HCT116 (cell line): ENCODE data around the gene BRS3. TPM values are rescaled to one million over a fixed set of nuclear protein-coding genes. Genes with fewer than 3 reads are reported as not detected.

Experiments used
- ATAC-seq: fragments of 200-7000 bp; cut with Tn5 transposase; 2 replicates; pipeline ENCODE4 v1.9.1; 2020; ENCODE audit warnings: mild to moderate bottlenecking, moderate library complexity
- BruUV-seq: library from RNA; stranded (reverse); fragments of 400-500 nt; replicated peaks from 2 replicates; lab custom pipeline; 2021; lab: Mats Ljungman, UMichigan
- CTCF ChIA-PET: fragments of 300-600 bp; sonication (Branson Sonifier 250); formaldehyde crosslinking; loops from one replicate; lab custom pipeline; 2021; ENCODE audit warnings: antibody characterized with exemption; lab: Charles Lee
- POLR2A ChIA-PET: fragments of 300-600, 350-600 bp; sonication (Branson Sonifier 250); formaldehyde crosslinking; loops from one replicate; lab custom pipeline; 2021; ENCODE audit warnings: antibody characterized with exemption; lab: Charles Lee
- RAD21 ChIA-PET, 2 experiments: fragments of 300-600 bp; sonication (Branson Sonifier 250); formaldehyde crosslinking; loops; one replicate each; lab custom pipeline; 2023; ENCODE audit warnings: low total read pairs in 2 of 2; ENCODE audit not compliant: uncharacterized antibody in 2 of 2, unreplicated experiment in 2 of 2, low non-redundant PET in 1 of 2; lab: Charles Lee
- DNase-seq: peaks from one replicate; pipeline ENCODE4 v3.0.0-alpha.2; 2010; ENCODE audit warnings: low read depth, low spot score
- H2AFZ ChIP-seq: fragments of 200-600 bp; shearing (Covaris generic), sonication (generic); 2 replicates; pipeline ENCODE4 v1.6.1; 2017; ENCODE audit warnings: low read depth, mixed run types, mixed read lengths, antibody characterized with exemption, low read length; ENCODE audit not compliant: poor library complexity, severe bottlenecking
- H3K27ac ChIP-seq: 2 replicates; pipeline ENCODE4 v1.5.1; 2012; ENCODE audit warnings: low read depth, low read length
- H3K27me3 ChIP-seq: fragments of 200-600 bp; sonication (generic); 2 replicates; pipeline ENCODE4 v1.6.1; 2016; ENCODE audit warnings: mixed run types, low read length, mixed read lengths; ENCODE audit not compliant: insufficient read depth
- H3K36me3 ChIP-seq, 2 experiments: fragments of 200-500 bp in 1 of 2; fragments of 200-600 bp in 1 of 2; sonication (Bioruptor generic) in 1 of 2; sonication (generic) in 1 of 2; 2 replicates each; pipeline versions ENCODE4 v1.5.1 to v1.6.1; 2014 to 2016; ENCODE audit warnings: low read length in 2 of 2, inconsistent platforms in 1 of 2, mixed read lengths in 1 of 2, mixed run types in 1 of 2; ENCODE audit not compliant: insufficient read depth in 2 of 2, control insufficient read depth in 1 of 2
- H3K4me1 ChIP-seq, 2 experiments: fragments of 200-600 bp in 1 of 2; sonication (generic) in 1 of 2; 2 replicates each; pipeline versions ENCODE4 v1.5.1 to v1.6.1; 2012 to 2017; ENCODE audit warnings: low read length in 2 of 2, inconsistent platforms in 1 of 2, mild to moderate bottlenecking in 1 of 2, mixed read lengths in 1 of 2, mixed run types in 1 of 2, moderate library complexity in 1 of 2; ENCODE audit not compliant: insufficient read depth in 2 of 2, control insufficient read depth in 1 of 2
- H3K4me2 ChIP-seq: fragments of 200-600 bp; sonication (generic); 2 replicates; pipeline ENCODE4 v1.6.1; 2017; ENCODE audit warnings: mixed run types, low read length, mixed read lengths
- H3K4me3 ChIP-seq, 2 experiments: fragments of 200-600 bp in 1 of 2; sonication (generic) in 1 of 2; replicated peaks in 1 of 2; 2 replicates each; pipeline ENCODE4 v1.5.1; 2011 to 2016; ENCODE audit warnings: low read length in 2 of 2, control low read depth in 1 of 2, low read depth in 1 of 2, mild to moderate bottlenecking in 1 of 2, mixed read lengths in 1 of 2, mixed run types in 1 of 2
- H3K79me2 ChIP-seq: fragments of 200-600 bp; sonication (generic); 2 replicates; pipeline ENCODE4 v1.6.1; 2017; ENCODE audit warnings: mild to moderate bottlenecking, mixed run types, low read length, moderate library complexity, mixed read lengths; ENCODE audit not compliant: insufficient read depth
- H3K9ac ChIP-seq: fragments of 200-600 bp; sonication (generic); 2 replicates; pipeline ENCODE4 v1.6.1; 2016; ENCODE audit warnings: low read length, mixed read lengths
- H3K9me2 ChIP-seq: fragments of 200-600 bp; sonication (generic), shearing (Covaris generic); 2 replicates; pipeline ENCODE4 v1.6.1; 2017; ENCODE audit warnings: mixed run types, mild to moderate bottlenecking, moderate library complexity; ENCODE audit not compliant: insufficient read depth
- H3K9me3 ChIP-seq, 2 experiments: fragments of 200-500 bp in 1 of 2; fragments of 200-600 bp in 1 of 2; sonication (Bioruptor generic) in 1 of 2; sonication (generic) in 1 of 2; 2 replicates each; pipeline ENCODE4 v1.6.1; 2014 to 2017; ENCODE audit warnings: low read length in 2 of 2, mixed read lengths in 2 of 2, inconsistent platforms in 1 of 2, low read depth in 1 of 2, mild to moderate bottlenecking in 1 of 2, mixed run types in 1 of 2, moderate library complexity in 1 of 2; ENCODE audit not compliant: control insufficient read depth in 1 of 2, insufficient read depth in 1 of 2
- H4K20me1 ChIP-seq: fragments of 200-600 bp; sonication (generic), shearing (Covaris generic); 2 replicates; pipeline ENCODE4 v1.6.1; 2017; ENCODE audit warnings: mixed run types, mild to moderate bottlenecking, moderate library complexity; ENCODE audit not compliant: insufficient read depth
- ATF3 ChIP-seq: IDR thresholded peaks from 2 replicates; pipeline ENCODE4 v1.6.1; 2012
- CBX3 ChIP-seq: IDR thresholded peaks from 2 replicates; pipeline ENCODE4 v1.6.1; 2012; ENCODE audit warnings: low read depth
- CTCF ChIP-seq, 3 experiments: fragments of 200-600 bp in 1 of 3; sonication (generic) in 1 of 3; IDR thresholded peaks in 2 of 3; conservative IDR thresholded peaks in 1 of 3; 2 replicates each; pipeline ENCODE4 v1.5.1; 2012 to 2017; ENCODE audit warnings: low read depth in 2 of 3, low read length in 2 of 3, antibody characterized with exemption in 1 of 3, borderline replicate concordance in 1 of 3, control low read depth in 1 of 3, mild to moderate bottlenecking in 1 of 3, mixed read lengths in 1 of 3, mixed run types in 1 of 3, moderate library complexity in 1 of 3; ENCODE audit not compliant: insufficient read depth in 1 of 3
- EGR1 ChIP-seq: IDR thresholded peaks from 2 replicates; pipeline ENCODE4 v1.6.1; 2012; ENCODE audit warnings: low read depth
- ELF1 ChIP-seq: IDR thresholded peaks from 2 replicates; pipeline ENCODE4 v1.6.1; 2012; ENCODE audit warnings: low read depth, borderline replicate concordance
- EZH2 ChIP-seq: fragments of 200-600 bp; sonication (generic); IDR thresholded peaks from 2 replicates; pipeline ENCODE4 v1.6.1; 2017; ENCODE audit warnings: antibody characterized with exemption, mixed run types
- EZH2phosphoT487 ChIP-seq: fragments of 200-600 bp; IDR thresholded peaks from 2 replicates; pipeline ENCODE4 v1.6.1; 2018; ENCODE audit warnings: antibody characterized with exemption, borderline replicate concordance
- JUND ChIP-seq: IDR thresholded peaks from 2 replicates; pipeline ENCODE4 v1.6.1; 2012
- MAX ChIP-seq: IDR thresholded peaks from 2 replicates; pipeline ENCODE4 v1.6.1; 2012
- POLR2A ChIP-seq: IDR thresholded peaks from 2 replicates; pipeline ENCODE4 v1.7.0; 2011; ENCODE audit warnings: borderline replicate concordance; ENCODE audit not compliant: insufficient read depth, insufficient read length; ENCODE audit errors: extremely low read depth
- POLR2AphosphoS5 ChIP-seq: IDR thresholded peaks from 2 replicates; pipeline ENCODE4 v1.6.1; 2011; ENCODE audit warnings: mild to moderate bottlenecking, low read depth, low read length, moderate library complexity
- RAD21 ChIP-seq: IDR thresholded peaks from 2 replicates; pipeline ENCODE4 v1.6.1; 2012; ENCODE audit warnings: low read depth, mild to moderate bottlenecking
- REST ChIP-seq: IDR thresholded peaks from 2 replicates; pipeline ENCODE4 v1.6.1; 2012; ENCODE audit warnings: low read depth
- SIN3A ChIP-seq: IDR thresholded peaks from 2 replicates; pipeline ENCODE4 v1.6.1; 2012; ENCODE audit warnings: low read depth
- SP1 ChIP-seq: IDR thresholded peaks from 2 replicates; pipeline ENCODE4 v1.6.1; 2012; ENCODE audit warnings: low read depth
- SRF ChIP-seq: IDR thresholded peaks from 2 replicates; pipeline ENCODE4 v1.6.1; 2012; ENCODE audit warnings: low read depth
- TCF7L2 ChIP-seq: IDR thresholded peaks from 2 replicates; pipeline ENCODE4 v1.7.0; 2011; ENCODE audit warnings: borderline replicate concordance, inconsistent platforms; ENCODE audit not compliant: insufficient read depth, insufficient read length; ENCODE audit errors: extremely low read depth
- ZBTB33 ChIP-seq: IDR thresholded peaks from 2 replicates; pipeline ENCODE4 v1.6.1; 2011; ENCODE audit warnings: mild to moderate bottlenecking, low read length, moderate library complexity; ENCODE audit not compliant: insufficient replicate concordance; ENCODE audit errors: extremely low read depth
- ZNF274 ChIP-seq: fragments of 200-500 bp; sonication (Bioruptor generic); IDR thresholded peaks from 2 replicates; pipeline ENCODE4 v1.6.1; 2014; ENCODE audit warnings: mild to moderate bottlenecking, low read depth, low read length, inconsistent platforms
- intact Hi-C: fragments of 100-400 bp; cut with micrococcal nuclease; formaldehyde crosslinking; loops from 2 replicates; pipeline ENCODE4 v1.10.0; 2022
- total RNA-seq: library from RNA; stranded (reverse); gene quantifications from one replicate; pipeline ENCODE4 v1.2.1, GENCODE V29; 2021; ENCODE audit not compliant: unreplicated experiment

Gene BRS3
- total RNA-seq, 1 experiment from 2014 or later: not detected

- ATAC-seq (no peak), DNase-seq (no peak)
- Histone ChIP-seq H3K79me2 (no peaks in the 10 kb centered on the region), H3K27me3 (no peaks in the 10 kb centered on the region), H2AFZ (no peak overlapping the region), H3K4me3 (no peak overlapping the region), H3K4me2 (no peak overlapping the region), H3K36me3 (no peaks in the 10 kb centered on the region), H3K4me1 (no peaks in the 10 kb centered on the region; a peak in 1 of 4 replicates), H4K20me1 (no peaks in the 10 kb centered on the region), H3K27ac (no peak overlapping the region), H3K9ac (no peak overlapping the region), H3K9me3 (no peaks in the 10 kb centered on the region), H3K9me2 (no peaks in the 10 kb centered on the region)
- TF ChIP-seq SRF: no peak
- no peak for TF ChIP-seq SP1
- no peak for TF ChIP-seq CBX3
- TF ChIP-seq ZNF274: no peak
- TF ChIP-seq RAD21: no peak
- no peak for TF ChIP-seq ELF1
- no peak for TF ChIP-seq EZH2
- TF ChIP-seq JUND: no peak
- TF ChIP-seq TCF7L2: no peak
- TF ChIP-seq ATF3: no peak
- TF ChIP-seq CTCF (IDR thresholded peaks at IDR 0.05 in 2 of 3, conservative IDR thresholded peaks at IDR 0.05 in 1 of 3; ENCODE audit: borderline replicate concordance in 1 of 3, insufficient read depth in 1 of 3, low read depth in 2 of 3, low read length in 2 of 3): no peak
- no peak for TF ChIP-seq REST
- TF ChIP-seq POLR2A: no peak
- no peak for TF ChIP-seq EZH2phosphoT487
- no peak for TF ChIP-seq ZBTB33
- TF ChIP-seq SIN3A: no peak
- TF ChIP-seq EGR1: no peak
- no peak for TF ChIP-seq POLR2AphosphoS5
- no peak for TF ChIP-seq MAX
- RAD21 ChIA-PET: no interaction called here
- BruUV-seq: no TSS peak
- intact Hi-C loops: no loop called here
- POLR2A ChIA-PET: no interaction called here
- CTCF ChIA-PET: no interaction called here
Observed at GRCh38 chrX:136468391-136469103, 19.2 kb upstream of the BRS3 start.
